Keratinocyte (primary cell): ENCODE measurements around the gene POLR1G.

Source experiments
- CTCF ChIP-seq, 3 experiments: IDR thresholded peaks in 1 of 3; conservative IDR thresholded peaks in 1 of 3; optimal IDR thresholded peaks in 1 of 3; 2 replicates in 2 of 3; 3 replicates in 1 of 3; pipeline versions ENCODE3 to v1.5.1; 2011; ENCODE audit warnings: low read length in 3 of 3, mild to moderate bottlenecking in 3 of 3, moderate library complexity in 2 of 3, control low read depth in 1 of 3, inconsistent platforms in 1 of 3; ENCODE audit not compliant: insufficient read depth in 2 of 3; ENCODE audit errors: extremely low read depth in 1 of 3
- EZH2 ChIP-seq: IDR thresholded peaks from one replicate; pipeline ENCODE4 v1.6.1; 2012; ENCODE audit warnings: inconsistent platforms, mild to moderate bottlenecking, low read length, moderate library complexity

- TF ChIP-seq CTCF (optimal IDR thresholded peaks at IDR 0.05 in 1 of 3, IDR thresholded peaks at IDR 0.05 in 1 of 3, conservative IDR thresholded peaks at IDR 0.05 in 1 of 3; ENCODE audit: extremely low read depth in 1 of 3, insufficient read depth in 2 of 3, low read length in 3 of 3) = no peak
- no peak for TF ChIP-seq EZH2
Measured at GRCh38 chr19:45419895-45420294, 13.5 kb downstream of the POLR1G start.
